GM19043 (cell line): Measurements from ENCODE around the gene CINP.
"Not testable (repeated sequence)": the region's sequence is repeated elsewhere in the genome, so short reads cannot be mapped to it uniquely, and the experiment has no call there.

ENCODE experiments used
- ATAC-seq: cut with Tn5 transposase; IDR thresholded peaks from one replicate; pipeline ENCODE4 v1.9.1; 2021; ENCODE audit warnings: low read depth; ENCODE audit not compliant: unreplicated experiment

CINP gene

GRCh38 chr14:102356280-102356679 is 6.4 kb downstream of the CINP start:
- ATAC-seq, result no peak

- ATAC-seq, result no peak
These were observed 9.5 kb downstream of the CINP start for GRCh38 chr14:102353126-102353619.

GRCh38 chr14:102352213-102352612 is 10.5 kb downstream of the CINP start:
- no peak for ATAC-seq

- not testable (repeated sequence) for ATAC-seq
These were observed 11.1 kb downstream of the CINP start for GRCh38 chr14:102351593-102351992.

DNA sequence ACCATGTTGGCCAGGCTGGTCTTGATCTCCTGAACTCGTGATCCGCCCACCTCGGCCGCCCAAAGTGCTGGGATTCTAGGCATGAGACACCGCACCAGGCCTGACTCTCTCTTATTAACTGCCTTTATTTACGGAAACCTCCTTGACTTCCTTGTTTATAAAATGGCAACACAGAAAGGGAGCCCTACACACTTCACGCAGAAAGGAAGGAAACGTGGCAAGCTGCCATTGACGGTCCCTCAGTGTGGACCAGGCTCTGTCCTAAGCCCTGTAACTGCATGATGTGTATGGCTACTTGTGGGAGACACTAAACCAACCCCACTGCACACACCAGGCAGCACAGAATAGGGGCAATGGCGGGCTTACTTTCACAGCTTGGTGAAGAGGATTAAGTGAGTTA is 11.7 kb downstream of the CINP start:
- ATAC-seq, result no peak

- ATAC-seq, result no peak
These were observed 14.3 kb downstream of the CINP start for GRCh38 chr14:102348376-102348775.

DNA sequence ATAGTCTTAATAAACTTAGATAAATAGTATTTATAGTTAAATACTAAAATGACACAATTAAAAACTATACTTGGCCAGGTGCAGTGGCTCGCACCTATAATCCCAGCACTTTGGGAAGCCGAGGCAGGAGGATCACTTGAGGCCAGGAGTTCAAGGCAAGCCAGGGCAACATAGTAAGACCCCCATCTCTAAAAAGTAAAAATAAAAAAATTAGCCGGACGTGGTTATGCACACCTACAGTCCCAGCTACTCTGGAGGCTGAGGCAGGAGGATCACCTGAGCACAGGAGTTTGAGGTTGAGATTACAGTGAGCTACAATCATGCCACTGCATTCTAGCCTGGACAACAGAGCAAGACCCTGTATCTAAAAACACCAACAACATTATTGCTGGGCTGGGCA is 16.0 kb downstream of the CINP start:
- ATAC-seq, result no peak

DNA sequence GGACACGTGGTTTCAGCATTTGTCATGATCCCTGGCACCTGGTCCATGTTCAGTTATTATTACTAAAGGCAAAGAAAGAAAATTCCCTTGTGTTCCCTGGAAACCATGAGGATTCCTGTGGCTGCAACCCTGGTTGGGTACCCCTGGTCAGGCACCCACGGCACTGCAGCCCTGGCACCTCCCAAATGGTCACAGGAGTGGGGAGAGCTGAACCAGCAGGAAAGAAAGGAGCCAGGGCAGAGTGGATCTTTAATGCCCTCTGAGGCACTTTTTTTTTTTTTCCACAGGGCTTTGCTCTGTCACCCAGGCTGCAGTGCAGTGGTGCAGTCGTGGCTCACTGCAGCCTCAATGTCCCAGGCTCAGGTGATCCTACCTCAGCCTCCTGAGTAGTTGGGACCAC is 17.5 kb downstream of the CINP start:
- ATAC-seq, result no peak

DNA sequence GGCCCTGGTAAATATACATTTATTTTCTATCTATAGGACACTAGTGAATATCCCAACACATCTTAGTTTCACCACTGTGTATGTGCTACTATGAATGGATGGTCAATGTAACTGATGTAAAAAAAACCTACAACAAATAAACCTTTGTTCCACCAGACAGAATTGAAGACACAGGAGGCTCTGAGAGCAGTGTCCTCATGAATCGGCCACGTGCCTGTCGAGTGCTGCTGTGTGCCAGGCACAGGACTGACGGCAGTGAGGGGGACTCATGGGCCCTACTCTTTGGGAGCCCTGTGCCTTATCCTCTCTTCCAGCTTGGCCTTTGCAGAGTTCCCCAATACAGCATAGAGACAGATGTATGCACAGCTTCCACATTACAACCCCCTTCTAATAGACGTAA is 18.2 kb downstream of the CINP start:
- no peak for ATAC-seq

DNA sequence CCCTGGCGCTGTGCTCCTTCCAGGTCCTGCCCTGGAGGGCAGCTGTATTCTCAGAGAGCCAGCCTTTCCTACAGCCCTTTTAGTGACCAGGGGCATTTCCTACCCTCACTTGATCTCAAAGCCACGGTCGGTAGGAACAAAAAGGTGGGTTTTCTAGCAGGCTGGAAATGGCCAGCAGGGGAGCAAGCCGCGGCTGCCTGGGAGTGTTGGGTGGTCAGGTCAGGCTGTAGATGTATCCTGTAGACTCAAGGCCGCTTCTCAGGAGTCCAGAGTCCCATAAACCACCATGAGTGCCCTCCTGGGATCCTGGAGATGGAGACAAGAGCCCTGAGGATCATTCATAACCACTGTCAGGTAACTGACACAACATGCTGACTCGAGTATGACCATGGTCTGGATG is 18.6 kb downstream of the CINP start:
- no peak for ATAC-seq

- no peak for ATAC-seq
These were observed 20.5 kb downstream of the CINP start for GRCh38 chr14:102342238-102342637.

- no peak for ATAC-seq
These were observed 21.1 kb downstream of the CINP start for GRCh38 chr14:102341566-102341965.

GRCh38 chr14:102338724-102339123 is 24.0 kb downstream of the CINP start:
- ATAC-seq, result no peak

DNA sequence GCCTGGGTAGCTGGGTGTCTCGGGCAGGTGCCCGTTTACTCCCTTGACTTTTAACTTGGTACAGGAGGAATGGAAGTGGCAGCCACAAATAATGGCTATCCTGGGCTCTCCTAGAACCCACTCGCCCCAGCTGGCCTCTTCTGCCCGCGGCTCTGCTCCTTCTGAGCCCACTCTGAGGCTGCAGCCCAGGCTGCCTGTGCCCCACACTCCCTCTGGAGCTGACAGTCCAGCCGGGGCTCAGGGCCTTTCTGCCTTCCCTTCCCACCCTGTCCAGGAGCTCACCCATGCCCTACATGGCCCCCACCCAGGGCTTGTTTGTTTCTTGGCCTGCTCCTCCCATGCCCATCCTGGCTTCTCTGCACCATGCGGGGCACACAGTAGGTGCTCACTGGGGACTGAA is 27.5 kb downstream of the CINP start:
- no peak for ATAC-seq

GRCh38 chr14:102333795-102334705 is 28.6 kb downstream of the CINP start:
- no peak for ATAC-seq

DNA sequence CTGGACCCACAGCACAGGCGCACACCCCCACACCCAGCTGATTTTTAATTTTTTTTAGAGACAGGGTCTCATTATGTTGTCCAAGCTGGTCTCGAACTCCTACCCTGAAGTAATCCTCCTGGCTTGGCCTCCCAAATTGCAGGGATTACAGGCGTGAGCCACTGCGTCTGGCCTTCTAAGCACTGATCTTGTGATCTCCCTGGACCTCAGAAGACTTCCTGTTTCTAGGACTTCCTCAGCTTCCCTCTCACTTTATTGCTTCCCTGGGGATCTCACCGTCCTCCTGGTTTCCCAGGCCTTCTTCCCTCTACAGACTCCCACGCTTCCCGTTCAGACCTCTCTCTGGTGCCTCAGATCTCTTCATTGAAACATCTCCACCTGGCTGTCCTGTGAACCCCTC is 29.3 kb downstream of the CINP start:
- ATAC-seq, result no peak

DNA sequence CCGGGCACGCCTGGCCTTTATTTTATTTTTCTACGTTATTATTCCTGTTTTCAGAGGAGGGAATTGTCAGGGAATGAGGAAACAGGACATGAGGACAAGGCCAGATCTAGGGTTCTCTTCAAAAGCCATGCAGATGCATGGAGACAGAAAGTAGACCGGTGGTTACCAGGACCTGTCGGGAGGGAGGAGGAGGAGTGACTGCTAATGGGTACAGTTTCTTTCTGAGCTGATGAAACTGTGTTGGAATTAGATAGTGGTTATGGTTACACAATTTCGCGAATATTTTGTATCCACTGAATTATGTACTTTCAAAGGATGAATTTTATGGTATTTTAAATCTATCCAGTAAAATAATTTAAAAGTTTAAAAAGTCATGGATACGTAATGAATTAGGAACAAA is 31.9 kb downstream of the CINP start:
- no peak for ATAC-seq

- not testable (repeated sequence) for ATAC-seq
These were observed 33.3 kb downstream of the CINP start for GRCh38 chr14:102329381-102329780.

GRCh38 chr14:102326583-102326982 is 36.1 kb downstream of the CINP start:
- ATAC-seq, result no peak

GRCh38 chr14:102325791-102326345 is 36.8 kb downstream of the CINP start:
- ATAC-seq, result no peak

- no peak for ATAC-seq
These were observed 39.6 kb downstream of the CINP start for GRCh38 chr14:102323102-102323501.
